8988T (cell line): ENCODE measurements around the gene ENPP6.

Source experiments
- DNase-seq: peaks from one replicate; pipeline ENCODE4 v3.0.0; 2011

The ENPP6 gene

GRCh38 chr4:184217634-184218033 lies at the start of gene ENPP6:
ENPP6 (minus strand) TSS chr4:184217873; CDS start chr4:184217819, 54 bp downstream.
- no peak for DNase-seq

- no peak for DNase-seq
Measured at GRCh38 chr4:184267206-184267608, 49.5 kb upstream of the ENPP6 start.

GRCh38 chr4:184265546-184266351 lies 48.1 kb upstream of the ENPP6 start:
- DNase-seq = peak; percentile 37

- peak; percentile 61 for DNase-seq
Measured at GRCh38 chr4:184263910-184264732, 46.4 kb upstream of the ENPP6 start.

- no peak for DNase-seq
Measured at GRCh38 chr4:184263461-184263860, 45.8 kb upstream of the ENPP6 start.

GRCh38 chr4:184262901-184263300 lies 45.2 kb upstream of the ENPP6 start:
- DNase-seq = no peak

- no peak for DNase-seq
Measured at GRCh38 chr4:184261246-184261645, 43.6 kb upstream of the ENPP6 start.

- no peak for DNase-seq
Measured at GRCh38 chr4:184259866-184260265, 42.2 kb upstream of the ENPP6 start.

- no peak for DNase-seq
Measured at GRCh38 chr4:184259081-184259480, 41.4 kb upstream of the ENPP6 start.

- no peak for DNase-seq
Measured at GRCh38 chr4:184255871-184256642, 38.4 kb upstream of the ENPP6 start.

- no peak for DNase-seq
Measured at GRCh38 chr4:184255361-184255760, 37.7 kb upstream of the ENPP6 start.

- no peak for DNase-seq
Measured at GRCh38 chr4:184253072-184253420, 35.4 kb upstream of the ENPP6 start.

GRCh38 chr4:184252136-184253071 lies 34.7 kb upstream of the ENPP6 start:
- no peak for DNase-seq

GRCh38 chr4:184251670-184251980 lies 34.0 kb upstream of the ENPP6 start:
- DNase-seq = no peak

GRCh38 chr4:184250795-184251669 lies 33.4 kb upstream of the ENPP6 start:
- peak; percentile 61 for DNase-seq

- no peak for DNase-seq
Measured at GRCh38 chr4:184248216-184248615, 30.5 kb upstream of the ENPP6 start.

- no peak for DNase-seq
Measured at GRCh38 chr4:184247421-184247820, 29.7 kb upstream of the ENPP6 start.

- DNase-seq = no peak
Measured at GRCh38 chr4:184246426-184246825, 28.8 kb upstream of the ENPP6 start.

GRCh38 chr4:184238072-184238745 lies 20.5 kb upstream of the ENPP6 start:
- DNase-seq = no peak

- DNase-seq = no peak
Measured at GRCh38 chr4:184237612-184238011, 19.9 kb upstream of the ENPP6 start.

- no peak for DNase-seq
Measured at GRCh38 chr4:184235526-184235925, 17.9 kb upstream of the ENPP6 start.
